GM21723 (cell line): ENCODE results near the gene POLR2J2.
"Not testable (repeated sequence)": the region's sequence is repeated elsewhere in the genome, so short reads cannot be mapped to it uniquely, and the experiment has no call there.

Source experiments
- ATAC-seq: cut with Tn5 transposase; IDR thresholded peaks from one replicate; pipeline ENCODE4 v1.9.1; 2021; ENCODE audit warnings: mild to moderate bottlenecking, moderate library complexity; ENCODE audit not compliant: unreplicated experiment

POLR2J2 gene

GRCh38 chr7:102673447-102674067, 2.1 kb upstream of the POLR2J2 start:
- ATAC-seq = not testable (repeated sequence)

- peak; percentile 37 for ATAC-seq
These were observed 469 bp upstream of the POLR2J2 start for GRCh38 chr7:102671956-102672307.

GRCh38 chr7:102667523-102667922, 3.9 kb downstream of the POLR2J2 start:
- not testable (repeated sequence) for ATAC-seq

- ATAC-seq = not testable (repeated sequence)
These were observed 4.6 kb downstream of the POLR2J2 start for GRCh38 chr7:102666850-102667249.

GRCh38 chr7:102664765-102665164, 6.7 kb downstream of the POLR2J2 start:
- ATAC-seq = not testable (repeated sequence)

- ATAC-seq = not testable (repeated sequence)
These were observed 21.5 kb downstream of the POLR2J2 start, which contains the start of gene SPDYE2B for GRCh38 chr7:102649924-102650323. Gene SPDYE2B, plus strand, starts transcription at chr7:102650319. Its CDS starts 2,030 bp downstream, at chr7:102652349.

GRCh38 chr7:102647813-102648212, 23.6 kb downstream of the POLR2J2 start:
- not testable (repeated sequence) for ATAC-seq

GRCh38 chr7:102643404-102643803, 28.1 kb downstream of the POLR2J2 start:
- ATAC-seq = not testable (repeated sequence)

GRCh38 chr7:102642691-102643090, 28.8 kb downstream of the POLR2J2 start, which contains the start of gene UPK3BL1:
Gene UPK3BL1, minus strand, starts transcription at chr7:102642791. Its CDS starts 50 bp downstream, at chr7:102642741.
- not testable (repeated sequence) for ATAC-seq

- peak; percentile 11 for ATAC-seq
These were observed 32.6 kb downstream of the POLR2J2 start for GRCh38 chr7:102638848-102639247.

GRCh38 chr7:102636956-102637355, 34.5 kb downstream of the POLR2J2 start:
- ATAC-seq = not testable (repeated sequence)

GRCh38 chr7:102635354-102635753, 36.1 kb downstream of the POLR2J2 start:
- not testable (repeated sequence) for ATAC-seq

GRCh38 chr7:102634299-102634698, 37.2 kb downstream of the POLR2J2 start:
- not testable (repeated sequence) for ATAC-seq

- not testable (repeated sequence) for ATAC-seq
These were observed 40.8 kb downstream of the POLR2J2 start for GRCh38 chr7:102630622-102631021.

- not testable (repeated sequence) for ATAC-seq
These were observed 44.1 kb downstream of the POLR2J2 start for GRCh38 chr7:102627271-102627904.

- ATAC-seq = not testable (repeated sequence)
These were observed 53.3 kb downstream of the POLR2J2 start for GRCh38 chr7:102618122-102618521.

GRCh38 chr7:102616507-102617125, 54.8 kb downstream of the POLR2J2 start, which contains the start of gene RASA4:
Gene RASA4, minus strand, starts transcription at chr7:102616756. Its CDS starts 67 bp downstream, at chr7:102616689.
- peak; percentile 58 for ATAC-seq
